Peyer's patch (tissue), 4 donors: Measurements from ENCODE around the gene SIK2.
"Not testable (repeated sequence)": the region's sequence is repeated elsewhere in the genome, so short reads cannot be mapped to it uniquely, and the experiment has no call there.

ENCODE experiments used
- CTCF ChIP-seq, 6 experiments: fragments of 450-650 bp in 4 of 6; fragments of 200-600 bp in 2 of 6; sonication (generic) in 1 of 6; IDR thresholded peaks; one replicate each; pipeline ENCODE4 v1.5.1; 2017 to 2019; ENCODE audit warnings: antibody characterized with exemption in 6 of 6, mild to moderate bottlenecking in 3 of 6, moderate library complexity in 1 of 6
- POLR2A ChIP-seq, 2 donors: fragments of 450-650 bp; IDR thresholded peaks; one replicate each; pipeline ENCODE4 v1.5.1; 2017; ENCODE audit warnings: antibody characterized with exemption in 2 of 2, mild to moderate bottlenecking in 2 of 2, moderate library complexity in 2 of 2

GRCh38 chr11:111658493-111658892 lies 56.2 kb downstream of the SIK2 start:
- not testable (repeated sequence) for TF ChIP-seq CTCF, POLR2A (IDR thresholded peaks at IDR 0.05)
